NB4 (cell line): ENCODE measurements around the gene NPL.

Experiments used
- DNase-seq: peaks from one replicate; pipeline ENCODE4 v3.0.0; 2010; ENCODE audit warnings: low read depth
- H3K4me3 ChIP-seq: one replicate; pipeline ENCODE4 v1.5.1; 2011; ENCODE audit warnings: mild to moderate bottlenecking, low read depth, low read length, moderate library complexity
- CTCF ChIP-seq: IDR thresholded peaks from one replicate; pipeline ENCODE4 v1.5.1; 2012; ENCODE audit warnings: low read depth, low read length
- MAX ChIP-seq: IDR thresholded peaks from 2 replicates; pipeline ENCODE4 v1.6.1; 2011; ENCODE audit warnings: low read depth, low read length
- MYC ChIP-seq: IDR thresholded peaks from 2 replicates; pipeline ENCODE4 v1.6.1; 2011; ENCODE audit warnings: low read depth, low read length
- POLR2A ChIP-seq: IDR thresholded peaks from 2 replicates; pipeline ENCODE4 v1.6.1; 2011; ENCODE audit warnings: mild to moderate bottlenecking; ENCODE audit not compliant: insufficient read length; ENCODE audit errors: extremely low read depth

Gene NPL

GRCh38 chr1:182791281-182792179 lies 2.0 kb downstream of the NPL start:
- no peak overlapping the region for H3K4me3 ChIP-seq
- no peak for DNase-seq
- no peak for TF ChIP-seq MAX
- TF ChIP-seq MYC, result no peak
- no peak for TF ChIP-seq POLR2A
- no peak for TF ChIP-seq CTCF

GRCh38 chr1:182794091-182794490 lies 4.5 kb downstream of the NPL start:
- no peak for DNase-seq
- no peak overlapping the region for H3K4me3 ChIP-seq
- TF ChIP-seq CTCF (no peak), MAX (no peak), MYC (no peak), POLR2A (no peak)

- no peak overlapping the region for H3K4me3 ChIP-seq
- DNase-seq, result peak; percentile 45
- TF ChIP-seq MYC, result no peak
- TF ChIP-seq CTCF, result no peak
- TF ChIP-seq MAX, result no peak
- TF ChIP-seq POLR2A, result no peak
Observed at GRCh38 chr1:182794676-182795201, 5.2 kb downstream of the NPL start.

GRCh38 chr1:182795563-182796228 lies 6.1 kb downstream of the NPL start:
- DNase-seq, result peak; percentile 89
- TF ChIP-seq MYC (no peak), MAX (peak; percentile 83)

GRCh38 chr1:182802006-182802803 lies 12.6 kb downstream of the NPL start:
- no peak overlapping the region for H3K4me3 ChIP-seq
- no peak for DNase-seq
- TF ChIP-seq MYC, result no peak
- no peak for TF ChIP-seq POLR2A
- TF ChIP-seq CTCF, result no peak
- no peak for TF ChIP-seq MAX

More at GRCh38 chr1:182795563-182796228, 6.1 kb downstream of the NPL start:
- H3K4me3 ChIP-seq, result no peak overlapping the region
